22Rv1 (cell line): ENCODE measurements around the gene POU5F1.
"Not testable (repeated sequence)": the region's sequence is repeated elsewhere in the genome, so short reads cannot be mapped to it uniquely, and the experiment has no call there.

Experiments
- H3K27ac ChIP-seq: fragments of 450-650 bp; 2 replicates; pipeline ENCODE4 v1.5.1; 2017
- CTCF ChIP-seq: fragments of 450-650 bp; IDR thresholded peaks from 2 replicates; pipeline ENCODE4 v1.5.1; 2017; ENCODE audit warnings: mild to moderate bottlenecking
- ZFX ChIP-seq: fragments of 450-650 bp; IDR thresholded peaks from 2 replicates; pipeline ENCODE4 v1.6.1; 2017; ENCODE audit warnings: antibody characterized with exemption, borderline replicate concordance

The POU5F1 gene

GRCh38 chr6:31194061-31194834 is 23.8 kb upstream of the POU5F1 start:
- no peak overlapping the region for H3K27ac ChIP-seq
- TF ChIP-seq CTCF (no peak), ZFX (no peak)

DNA sequence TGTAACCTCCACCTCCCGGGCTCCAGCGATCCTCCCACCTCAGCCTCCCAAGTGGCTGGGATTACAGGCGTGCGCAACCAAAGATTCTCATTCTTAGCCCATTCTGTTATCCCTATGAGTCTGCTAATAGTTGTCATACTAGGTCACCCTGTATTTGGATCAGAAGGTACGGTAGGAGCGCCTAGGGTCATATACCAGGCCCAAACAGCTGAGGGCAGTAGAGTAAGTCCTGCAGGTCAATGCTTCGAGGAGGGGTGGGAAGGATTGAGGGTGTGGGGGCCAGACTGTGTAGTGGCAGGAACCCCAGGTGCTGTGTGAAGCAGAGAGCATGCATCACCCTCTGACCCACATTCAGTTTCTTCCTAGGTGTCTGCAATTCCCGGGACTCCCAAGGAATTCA is 22.7 kb upstream of the POU5F1 start:
- TF ChIP-seq ZFX (no peak), CTCF (no peak)
- no peak overlapping the region for H3K27ac ChIP-seq

- H3K27ac ChIP-seq, result not testable (repeated sequence)
- TF ChIP-seq CTCF, result peak; percentile 77
Observed at GRCh38 chr6:31192431-31193105, 22.1 kb upstream of the POU5F1 start.

DNA sequence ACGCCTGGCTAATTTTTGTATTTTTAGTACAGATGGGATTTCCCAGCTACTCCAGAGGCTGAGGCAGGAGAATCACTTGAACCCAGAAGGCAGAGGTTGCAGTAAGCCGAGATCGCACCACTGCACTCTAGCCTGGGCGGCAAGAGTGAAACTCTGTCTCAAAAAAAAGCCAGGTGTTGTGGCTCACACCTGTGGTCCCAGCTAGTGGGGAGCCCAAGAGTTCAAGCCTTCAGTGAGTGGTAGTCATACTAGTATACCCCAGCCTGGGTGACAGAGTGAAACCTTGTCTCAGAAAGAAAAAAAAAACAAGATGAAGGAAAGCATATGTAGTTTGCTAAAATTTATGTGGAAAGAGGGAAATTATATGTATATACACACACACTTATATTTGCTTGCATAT is 20.0 kb upstream of the POU5F1 start:
- no peak for TF ChIP-seq ZFX
- no peak for TF ChIP-seq CTCF
- no peak overlapping the region for H3K27ac ChIP-seq

- H3K27ac ChIP-seq, result not testable (repeated sequence)
Observed at GRCh38 chr6:31189223-31189622, 18.7 kb upstream of the POU5F1 start.

DNA sequence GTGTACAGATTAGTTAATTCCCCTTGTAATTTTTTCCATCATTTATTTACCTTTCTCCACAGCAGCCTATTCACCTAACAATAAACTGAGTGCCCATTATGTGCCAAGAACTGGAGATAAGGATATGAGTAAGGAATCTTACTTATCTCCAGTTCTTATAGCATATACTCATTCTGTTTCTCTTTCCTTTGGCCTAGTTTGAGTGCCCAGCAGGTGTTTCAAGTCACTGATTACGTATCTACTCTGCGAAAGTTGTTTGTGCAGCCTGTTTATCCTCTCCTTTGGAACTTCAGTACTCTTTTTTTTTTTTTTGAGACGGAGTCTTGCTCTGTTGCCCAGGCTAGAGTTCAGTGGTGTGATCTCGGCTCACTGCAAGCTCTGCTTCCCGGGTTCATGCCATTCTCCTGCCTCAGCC is 17.3 kb upstream of the POU5F1 start:
- peak overlapping the region; percentile 94 for H3K27ac ChIP-seq
- TF ChIP-seq ZFX (no peak), CTCF (no peak)

GRCh38 chr6:31186052-31186734 is 15.7 kb upstream of the POU5F1 start:
- no peak for TF ChIP-seq ZFX
- no peak for TF ChIP-seq CTCF
- H3K27ac ChIP-seq, result peak overlapping the region; percentile 94

GRCh38 chr6:31185695-31186051 is 15.2 kb upstream of the POU5F1 start:
- H3K27ac ChIP-seq, result peak overlapping the region; percentile 94

GRCh38 chr6:31183859-31184258 is 13.4 kb upstream of the POU5F1 start:
- H3K27ac ChIP-seq, result not testable (repeated sequence)

GRCh38 chr6:31183287-31183686 is 12.8 kb upstream of the POU5F1 start:
- H3K27ac ChIP-seq, result not testable (repeated sequence)
